Upper lobe of left lung (tissue), 6 donors: Measurements from ENCODE around the gene IPCEF1. TPM values are rescaled to one million over a fixed set of nuclear protein-coding genes. Genes with fewer than 3 reads are reported as not detected.
"Not testable (repeated sequence)": the region's sequence is repeated elsewhere in the genome, so short reads cannot be mapped to it uniquely, and the experiment has no call there.

Experiments used
- ATAC-seq, 2 donors: fragments of 200-7000 bp; cut with Tn5 transposase; one replicate each; pipeline ENCODE4 v1.9.1; 2022; ENCODE audit warnings: mild to moderate bottlenecking in 2 of 2, moderate library complexity in 2 of 2; ENCODE audit not compliant: low FRiP score in 2 of 2
- DNase-seq, 2 donors: peaks; one replicate each; pipeline ENCODE4 v3.0.0-alpha.2; 2019 to 2020
- H3K27ac ChIP-seq, 4 donors: fragments of 200-600 bp; sonication (generic); one replicate each; pipeline ENCODE4 v1.5.1; 2016 to 2019
- H3K27me3 ChIP-seq, 4 donors: fragments of 200-600 bp; sonication (generic); one replicate each; pipeline ENCODE4 v1.5.1; 2017 to 2019
- H3K36me3 ChIP-seq, 4 donors: fragments of 200-600 bp; sonication (generic); one replicate each; pipeline ENCODE4 v1.5.1; 2016 to 2019
- H3K4me1 ChIP-seq, 4 donors: fragments of 200-600 bp; sonication (generic); one replicate each; pipeline ENCODE4 v1.5.1; 2018 to 2019
- H3K4me3 ChIP-seq, 4 donors: fragments of 200-600 bp; sonication (generic); one replicate each; pipeline ENCODE4 v1.5.1; 2017 to 2019; ENCODE audit warnings: mild to moderate bottlenecking in 2 of 4, moderate library complexity in 1 of 4
- H3K9me3 ChIP-seq, 4 donors: fragments of 200-600 bp; sonication (generic); one replicate each; pipeline ENCODE4 v1.5.1; 2018 to 2019
- EP300 ChIP-seq, 4 donors: sonication (generic); formaldehyde crosslinking; IDR thresholded peaks; one replicate each; pipeline ENCODE4 v1.5.1; 2017; ENCODE audit warnings: antibody characterized with exemption in 4 of 4, control low read depth in 2 of 4
- POLR2A ChIP-seq, 4 donors: fragments of 450-650 bp; IDR thresholded peaks; one replicate each; pipeline ENCODE4 v1.5.1; 2016 to 2017; ENCODE audit warnings: antibody characterized with exemption in 4 of 4, mild to moderate bottlenecking in 2 of 4
- POLR2AphosphoS5 ChIP-seq, 2 donors: sonication (generic); formaldehyde crosslinking; IDR thresholded peaks; one replicate each; pipeline ENCODE4 v1.5.1; 2017; ENCODE audit warnings: antibody characterized with exemption in 2 of 2
- WGBS, 2 donors: methylation state at CpG; one replicate each; pipeline ENCODE4 v1.1.5; 2017 to 2018; 5-methylcytosine and 5-hydroxymethylcytosine counted together
- total RNA-seq, 6 donors: library from RNA; depleted of rRNA in 4 of 6; stranded (reverse); fragments of >200 nt in 4 of 6; gene quantifications; one replicate each; pipeline versions ENCODE4 v1.1.0 to v1.2.1, GENCODE V29; 2016 to 2021
- TF ChIP-seq, protein P1 (sequence below), 6 experiments: fragments of 450-650 bp in 4 of 6; fragments of 200-600 bp in 2 of 6; sonication (generic) in 2 of 6; IDR thresholded peaks; one replicate each; pipeline ENCODE4 v1.5.1; 2016 to 2019; ENCODE audit warnings: antibody characterized with exemption in 6 of 6
- donor health status: DM: no; HTN: no; CAD: no; lungs with moderate emphysema.
- donor health status: DM: no; HTN: yes; CAD: no; lungs with severe emphysema.

IPCEF1 gene
- total RNA-seq, 6 donors from 2014 or later = 1.0 to 5.5 (median 4.0) TPM

DNA sequence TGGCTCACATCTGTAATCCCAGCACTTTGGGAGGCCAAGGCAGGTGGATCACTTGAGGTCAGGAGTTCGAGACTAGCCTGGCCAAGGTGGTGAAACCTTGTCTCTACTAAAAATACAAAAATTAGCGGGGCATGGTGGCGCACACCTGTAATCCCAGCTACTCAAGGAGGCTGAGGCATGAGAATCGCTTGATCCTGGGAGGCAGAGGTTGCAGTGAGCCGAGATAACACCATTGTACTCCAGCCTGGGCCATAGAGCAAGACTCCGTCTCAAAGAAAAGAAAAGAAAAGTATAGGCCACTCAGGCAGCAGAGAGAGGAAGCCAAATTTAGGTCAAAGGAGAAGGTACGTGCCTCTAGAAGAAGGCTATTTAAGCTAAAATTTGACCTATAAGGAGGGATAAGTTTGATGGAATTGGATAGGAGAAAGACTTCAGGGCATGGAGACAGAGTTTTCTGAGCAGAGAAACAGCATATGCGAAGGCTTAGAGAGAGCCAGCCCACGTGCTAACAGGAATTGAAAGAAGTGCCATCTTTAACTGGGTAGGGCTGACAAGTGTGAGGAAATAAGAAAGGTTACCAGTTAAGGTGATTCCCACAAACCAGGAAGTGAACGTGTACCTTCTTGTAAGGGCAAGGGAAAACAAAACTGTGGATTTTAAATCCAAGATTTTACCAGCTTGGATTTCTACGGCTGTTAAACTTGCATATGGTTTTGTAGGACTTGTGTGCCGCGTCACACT is 113.8 kb downstream of the IPCEF1 start:
- no peaks in the 10 kb centered on the region for H3K27me3 ChIP-seq
- DNase-seq (no peak), ATAC-seq (no peak)
- TF ChIP-seq POLR2A (IDR thresholded peaks at IDR 0.05) (no peak), EP300 (IDR thresholded peaks at IDR 0.05) (no peak), POLR2AphosphoS5 (IDR thresholded peaks at IDR 0.05) (no peak)
- TF ChIP-seq, protein P1, sequence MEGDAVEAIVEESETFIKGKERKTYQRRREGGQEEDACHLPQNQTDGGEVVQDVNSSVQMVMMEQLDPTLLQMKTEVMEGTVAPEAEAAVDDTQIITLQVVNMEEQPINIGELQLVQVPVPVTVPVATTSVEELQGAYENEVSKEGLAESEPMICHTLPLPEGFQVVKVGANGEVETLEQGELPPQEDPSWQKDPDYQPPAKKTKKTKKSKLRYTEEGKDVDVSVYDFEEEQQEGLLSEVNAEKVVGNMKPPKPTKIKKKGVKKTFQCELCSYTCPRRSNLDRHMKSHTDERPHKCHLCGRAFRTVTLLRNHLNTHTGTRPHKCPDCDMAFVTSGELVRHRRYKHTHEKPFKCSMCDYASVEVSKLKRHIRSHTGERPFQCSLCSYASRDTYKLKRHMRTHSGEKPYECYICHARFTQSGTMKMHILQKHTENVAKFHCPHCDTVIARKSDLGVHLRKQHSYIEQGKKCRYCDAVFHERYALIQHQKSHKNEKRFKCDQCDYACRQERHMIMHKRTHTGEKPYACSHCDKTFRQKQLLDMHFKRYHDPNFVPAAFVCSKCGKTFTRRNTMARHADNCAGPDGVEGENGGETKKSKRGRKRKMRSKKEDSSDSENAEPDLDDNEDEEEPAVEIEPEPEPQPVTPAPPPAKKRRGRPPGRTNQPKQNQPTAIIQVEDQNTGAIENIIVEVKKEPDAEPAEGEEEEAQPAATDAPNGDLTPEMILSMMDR (IDR thresholded peaks at IDR 0.05) = no peak
- H3K9me3 ChIP-seq = no peaks in the 10 kb centered on the region
- 89 to 91% methylated on average over 13 of the region's 13 CpGs for WGBS, 2 donors
- H3K27ac ChIP-seq = no peak overlapping the region
- peaks cover 0 to 9% (median 0%) of the 10 kb centered on the region in 4 donors for H3K4me1 ChIP-seq
- no peaks in the 10 kb centered on the region for H3K36me3 ChIP-seq
- H3K4me3 ChIP-seq = no peak overlapping the region

DNA sequence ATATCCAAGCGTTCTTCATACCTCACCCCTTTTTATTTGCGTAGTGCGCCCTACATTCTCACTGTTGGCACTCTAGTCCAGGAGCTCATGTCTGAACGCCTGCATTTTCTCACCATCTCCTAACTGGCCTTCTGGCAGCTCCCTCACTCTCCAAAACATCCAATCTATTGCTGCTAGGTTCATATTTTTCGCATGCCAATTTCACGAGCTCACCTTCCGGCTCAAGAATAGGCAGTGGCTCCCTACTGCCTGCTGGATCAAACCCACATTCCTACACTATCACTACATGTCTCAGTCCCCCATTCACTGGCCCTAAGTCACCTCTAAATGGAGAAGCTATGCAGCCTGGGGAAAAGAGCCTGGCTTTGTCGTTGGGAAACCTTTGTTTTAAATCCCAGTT is 115.0 kb downstream of the IPCEF1 start:
- no peak overlapping the region for H3K27ac ChIP-seq
- TF ChIP-seq POLR2AphosphoS5 (IDR thresholded peaks at IDR 0.05) (no peak), EP300 (IDR thresholded peaks at IDR 0.05) (no peak), POLR2A (IDR thresholded peaks at IDR 0.05) (no peak)
- TF ChIP-seq, protein P1 (IDR thresholded peaks at IDR 0.05) = no peak
- H3K9me3 ChIP-seq = no peaks in the 10 kb centered on the region
- ATAC-seq (no peak), DNase-seq (no peak)
- H3K36me3 ChIP-seq = no peaks in the 10 kb centered on the region
- WGBS, 2 donors = 90 to 92% methylated on average over 8 of the region's 8 CpGs
- H3K4me3 ChIP-seq = no peak overlapping the region
- no peaks in the 10 kb centered on the region for H3K4me1 ChIP-seq
- no peaks in the 10 kb centered on the region for H3K27me3 ChIP-seq

DNA sequence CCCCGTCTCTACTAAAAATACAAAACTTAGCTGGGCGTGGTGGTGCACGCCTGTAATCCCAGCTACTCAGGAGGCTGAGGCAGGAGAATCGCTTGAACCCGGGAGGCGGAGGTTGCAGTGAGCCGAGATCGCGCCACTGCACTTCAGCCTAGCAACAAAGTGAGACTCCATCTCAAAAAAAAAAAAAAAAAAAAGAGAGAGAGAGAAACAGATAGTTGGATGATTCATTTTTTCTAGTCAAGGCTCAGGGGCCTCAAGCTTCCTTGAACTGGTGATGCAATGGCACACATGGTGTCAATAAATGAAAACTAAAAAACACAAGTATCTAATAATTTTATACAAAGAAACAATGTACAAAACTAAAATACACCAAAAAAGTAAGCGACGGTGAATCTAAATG is 115.5 kb downstream of the IPCEF1 start:
- not testable (repeated sequence) for H3K4me3 ChIP-seq, H3K27ac ChIP-seq, ATAC-seq, H3K36me3 ChIP-seq, H3K9me3 ChIP-seq, H3K4me1 ChIP-seq, DNase-seq, H3K27me3 ChIP-seq
- WGBS, 2 donors = 94 to 96% methylated on average over 11 of the region's 11 CpGs

DNA sequence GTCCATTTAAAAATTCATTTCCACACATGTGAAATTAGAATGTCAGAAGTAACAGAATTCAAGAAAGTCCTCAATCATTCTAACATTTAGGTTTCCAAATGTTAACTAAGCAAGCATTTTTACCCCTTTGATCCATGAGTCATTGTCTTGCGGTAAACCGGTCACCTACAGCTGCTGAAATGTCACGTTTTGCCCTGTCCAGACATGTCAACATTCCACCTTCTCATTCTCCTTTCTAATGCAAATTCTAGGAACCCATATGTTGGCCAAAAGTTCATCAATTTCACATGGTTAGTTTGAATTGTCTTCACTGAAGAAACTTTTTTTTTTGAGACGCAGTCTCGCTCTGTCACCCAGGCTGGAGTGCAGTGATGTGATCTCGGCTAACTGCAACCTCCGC is 117.2 kb downstream of the IPCEF1 start:
- H3K4me3 ChIP-seq = no peak overlapping the region
- no peak for ATAC-seq
- H3K9me3 ChIP-seq = no peaks in the 10 kb centered on the region
- 85 to 92% methylated on average over 7 of the region's 7 CpGs for WGBS, 2 donors
- H3K27me3 ChIP-seq = no peaks in the 10 kb centered on the region
- no peaks in the 10 kb centered on the region for H3K4me1 ChIP-seq
- no peak for DNase-seq
- H3K36me3 ChIP-seq = no peaks in the 10 kb centered on the region
- no peak overlapping the region for H3K27ac ChIP-seq
- TF ChIP-seq POLR2A (IDR thresholded peaks at IDR 0.05) = no peak
- TF ChIP-seq, protein P1 (IDR thresholded peaks at IDR 0.05) = no peak
- no peak for TF ChIP-seq EP300 (IDR thresholded peaks at IDR 0.05)
- no peak for TF ChIP-seq POLR2AphosphoS5 (IDR thresholded peaks at IDR 0.05)

DNA sequence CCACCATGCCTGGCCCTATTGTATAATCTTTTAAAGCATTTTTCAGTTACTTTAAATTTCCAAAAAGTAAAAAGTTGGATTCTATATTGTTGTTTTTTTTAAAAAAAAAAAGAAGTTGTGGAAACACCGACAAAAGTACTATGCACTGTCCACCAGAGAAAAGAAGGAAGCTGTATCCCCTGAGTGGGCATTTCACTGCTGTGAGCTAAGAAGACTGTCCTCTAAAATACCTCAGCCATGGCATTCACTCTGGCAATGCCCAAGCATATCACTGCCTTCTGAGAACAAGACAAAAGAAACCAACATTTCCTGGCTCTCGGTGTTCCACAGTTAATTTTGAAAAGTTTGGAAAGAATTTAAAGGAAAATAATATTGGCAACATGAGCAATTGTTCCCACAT is 117.8 kb downstream of the IPCEF1 start:
- Histone ChIP-seq H3K9me3 (no peaks in the 10 kb centered on the region), H3K36me3 (no peaks in the 10 kb centered on the region), H3K4me1 (no peaks in the 10 kb centered on the region), H3K27me3 (no peaks in the 10 kb centered on the region), H3K27ac (no peak overlapping the region), H3K4me3 (no peak overlapping the region)
- DNase-seq (no peak), ATAC-seq (no peak)
- TF ChIP-seq POLR2A (IDR thresholded peaks at IDR 0.05) = no peak
- no peak for TF ChIP-seq EP300 (IDR thresholded peaks at IDR 0.05)
- TF ChIP-seq, protein P1 (IDR thresholded peaks at IDR 0.05) = no peak
- no peak for TF ChIP-seq POLR2AphosphoS5 (IDR thresholded peaks at IDR 0.05)
- WGBS, 2 donors = 71 to 83% methylated on average over 2 of the region's 2 CpGs
